A172 (cell line): ENCODE results near the gene B4GALT5. TPM values are rescaled to one million over a fixed set of nuclear protein-coding genes. Genes with fewer than 3 reads are reported as not detected.
"Not testable (repeated sequence)": the region's sequence is repeated elsewhere in the genome, so short reads cannot be mapped to it uniquely, and the experiment has no call there.

Source experiments
- DNase-seq: peaks from one replicate; pipeline ENCODE4 v3.0.0-alpha.2; 2015; ENCODE audit warnings: low spot score
- total RNA-seq: library from RNA; depleted of rRNA; stranded (reverse); fragments of >200 nt; shearing (Covaris generic); gene quantifications from 2 replicates; pipeline ENCODE4 v1.2.3, GENCODE V29; 2014

B4GALT5 gene
- total RNA-seq, 1 experiment from 2014 or later: 40.0 TPM

DNA sequence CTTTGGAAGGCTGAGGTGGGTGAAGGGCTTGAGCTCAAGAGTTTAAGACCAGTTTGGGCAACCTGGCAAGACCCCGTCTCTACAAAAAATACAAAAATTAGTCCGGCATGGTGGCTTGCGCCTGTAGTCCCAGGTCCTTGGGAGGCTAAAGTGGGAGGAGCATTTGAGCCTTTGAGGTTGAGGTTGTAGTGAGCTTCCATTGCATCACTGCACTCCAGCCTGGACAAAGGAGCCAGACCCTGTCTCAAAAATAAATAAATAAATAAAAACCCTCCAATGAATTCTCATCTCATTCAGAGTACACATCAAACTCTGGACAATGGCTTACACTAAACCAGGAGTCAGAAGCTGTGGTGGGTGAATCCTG is 31.8 kb downstream of the B4GALT5 start:
- no peak for DNase-seq

DNA sequence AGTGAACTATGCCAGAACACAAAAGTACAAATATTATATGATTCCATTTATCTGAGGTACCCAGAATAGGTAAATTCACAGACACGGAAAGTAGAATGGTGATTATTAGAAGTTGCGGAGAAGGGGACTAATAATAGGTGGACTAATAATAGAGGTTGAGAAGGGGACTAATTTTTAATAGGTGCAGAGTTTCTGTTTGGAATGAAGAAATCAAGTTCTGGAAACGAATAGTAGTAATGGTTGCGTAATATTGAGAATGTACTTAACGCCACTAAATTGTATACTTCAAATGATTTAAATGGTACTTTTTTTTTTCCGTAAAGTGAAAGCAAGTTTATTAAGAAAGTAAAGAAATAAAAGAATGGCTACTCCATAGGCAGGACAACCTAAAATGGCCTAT is 33.2 kb downstream of the B4GALT5 start:
- no peak for DNase-seq

DNA sequence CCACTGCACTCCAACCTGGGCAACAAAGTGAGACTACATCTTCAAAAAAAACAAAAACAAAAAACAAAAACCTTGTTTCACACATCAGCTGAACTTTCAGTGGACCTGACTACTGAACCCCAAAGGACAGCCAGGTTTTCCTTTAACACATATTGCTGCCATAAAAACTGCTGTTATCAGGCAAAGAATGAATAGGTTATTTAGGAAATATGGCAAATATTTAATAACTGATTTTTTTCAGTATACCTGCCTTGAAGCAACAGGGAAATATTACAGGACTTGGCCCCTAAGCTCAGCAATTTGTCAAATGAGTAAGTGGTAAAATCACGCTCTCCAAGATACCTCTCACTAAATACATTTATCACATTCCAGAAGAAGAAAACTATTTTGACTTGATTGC is 34.0 kb downstream of the B4GALT5 start:
- no peak for DNase-seq

DNA sequence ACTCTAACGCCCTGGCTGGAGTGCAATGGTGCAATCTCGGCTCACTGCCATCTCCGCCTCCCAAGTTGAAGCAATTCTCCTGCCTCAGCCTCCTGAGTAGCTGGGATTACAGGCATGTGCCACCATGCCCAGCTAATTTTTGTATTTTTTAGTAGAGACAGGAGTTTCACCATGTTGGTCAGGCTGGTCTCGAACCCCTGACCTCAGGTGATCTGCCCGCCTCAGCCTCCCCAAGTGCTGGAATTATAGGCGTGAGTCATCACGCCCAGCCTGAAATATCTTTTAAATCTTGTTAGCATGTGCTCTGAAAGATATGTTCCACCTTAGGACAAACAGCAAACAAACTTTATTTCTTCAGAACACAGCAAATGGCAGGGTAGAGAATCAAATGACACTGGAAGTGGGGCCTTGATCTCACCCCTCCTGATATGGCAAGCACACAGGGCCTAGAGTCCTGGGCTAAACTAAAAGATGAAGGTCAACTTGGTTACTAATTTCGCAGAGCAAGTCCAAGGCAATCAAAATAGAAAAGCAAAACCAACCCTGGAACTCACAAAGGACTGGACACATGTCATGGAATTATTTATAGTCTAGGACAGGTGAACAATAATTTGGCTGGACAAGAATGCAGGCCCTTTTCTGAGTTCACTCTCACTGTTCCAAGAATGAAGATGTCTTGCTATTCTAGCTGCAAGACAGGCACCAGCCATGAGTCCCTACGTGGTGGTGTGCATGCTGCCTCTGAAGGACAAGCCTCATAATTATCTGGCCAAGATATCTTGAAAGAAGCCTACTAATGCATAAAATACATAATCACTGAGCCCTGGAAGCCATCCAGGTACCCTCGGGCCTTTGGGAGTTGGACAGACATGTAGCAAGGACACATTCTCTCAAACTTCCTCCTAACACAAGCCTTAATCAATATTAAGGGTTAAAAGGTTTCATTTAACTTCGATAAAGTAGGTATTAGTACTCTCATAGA is 35.6 kb downstream of the B4GALT5 start:
- DNase-seq: no peak

- DNase-seq: peak; percentile 59
Observed at GRCh38 chr20:49676581-49677291, 36.9 kb downstream of the B4GALT5 start.

DNA sequence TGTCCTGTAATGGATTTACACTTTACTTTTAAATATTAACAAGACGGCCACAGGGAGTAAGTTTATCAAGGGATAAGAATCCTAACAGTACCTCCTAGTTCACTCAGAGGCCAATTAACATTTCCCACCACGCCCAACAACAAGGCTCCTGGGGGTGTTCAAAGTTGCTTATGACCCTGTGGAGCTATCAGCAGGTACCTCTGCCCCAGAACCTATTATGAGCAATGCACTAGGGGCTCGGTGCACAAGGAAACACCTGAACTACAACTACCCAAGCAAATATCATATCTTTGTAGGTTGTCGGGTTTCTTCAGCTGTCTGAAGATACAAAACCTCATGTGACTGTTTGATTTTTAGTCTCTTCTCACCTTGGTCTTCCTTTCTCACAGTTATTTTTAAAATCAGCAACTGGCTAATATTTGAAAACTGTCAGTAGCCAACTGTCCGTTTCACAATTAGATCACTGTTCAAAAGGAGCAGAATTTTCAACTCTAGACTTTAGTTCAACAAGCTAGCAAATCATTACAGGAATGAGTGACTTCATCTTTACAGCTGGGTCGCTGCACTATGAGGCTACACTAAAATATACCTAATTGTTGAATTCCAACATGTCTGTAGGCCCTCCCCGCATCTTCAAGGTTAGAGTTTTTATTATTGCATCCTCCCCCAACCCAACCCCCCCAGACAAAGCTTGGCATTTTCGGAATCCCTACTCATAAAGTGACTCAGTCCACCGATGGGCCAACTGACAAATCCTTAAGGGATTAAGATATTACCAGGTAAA is 38.1 kb downstream of the B4GALT5 start:
- DNase-seq: peak; percentile 57

- peak; percentile 92 for DNase-seq
Observed at GRCh38 chr20:49674383-49675352, 39.0 kb downstream of the B4GALT5 start.

DNA sequence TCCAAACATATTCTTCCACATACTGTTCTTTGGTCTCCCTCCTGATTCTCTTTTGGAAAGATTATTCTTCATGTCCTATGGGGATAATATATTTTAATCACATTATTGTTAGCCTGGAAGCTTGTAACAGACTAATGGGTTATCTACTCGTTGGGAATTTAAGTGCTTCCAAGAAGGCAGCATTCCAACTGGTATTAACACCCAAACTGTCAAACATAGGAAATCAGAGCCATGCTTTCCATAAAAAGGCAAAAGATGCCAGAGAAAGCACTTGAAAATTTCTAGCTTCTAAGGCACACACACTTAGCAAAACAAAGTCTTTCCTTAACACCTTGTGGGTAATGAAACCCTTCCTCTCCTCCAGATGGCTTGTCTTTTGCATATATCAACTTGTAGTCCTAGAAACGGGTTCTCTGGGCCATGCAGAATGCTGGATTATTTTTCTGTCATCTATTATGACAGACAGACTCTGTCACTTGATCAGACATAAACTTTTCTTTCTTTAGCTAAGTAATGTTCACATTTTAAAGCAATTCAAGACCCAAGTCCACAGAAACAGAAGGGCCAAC is 41.5 kb downstream of the B4GALT5 start:
- no peak for DNase-seq

- no peak for DNase-seq
Observed at GRCh38 chr20:49671433-49671832, 42.2 kb downstream of the B4GALT5 start.

DNA sequence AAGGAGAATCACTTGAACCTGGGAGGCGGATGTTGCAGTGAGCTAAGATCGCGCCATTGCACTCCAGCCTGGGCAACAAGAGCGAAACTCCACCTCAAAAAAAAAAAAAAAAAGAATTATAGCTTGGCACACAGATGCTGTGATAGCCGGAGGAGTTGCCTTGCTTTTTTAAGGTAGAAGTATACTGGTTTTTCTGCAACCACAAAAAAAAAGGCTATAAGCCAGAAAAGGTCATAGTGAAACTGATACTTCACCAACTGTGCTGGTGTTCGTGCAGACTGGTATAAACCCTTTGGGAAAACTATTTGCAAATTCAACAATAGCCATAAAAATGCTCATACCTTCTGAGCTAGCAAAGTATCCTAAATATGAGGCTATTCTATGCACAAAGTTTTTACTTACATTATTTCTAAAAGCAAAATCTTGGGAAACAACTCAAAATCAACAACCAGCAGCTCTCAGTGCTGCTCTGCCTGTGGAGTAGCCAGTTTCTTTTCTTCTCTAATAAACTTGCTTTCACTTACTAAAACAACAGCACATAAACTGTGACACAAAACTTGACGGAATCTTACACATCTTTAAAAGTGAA is 44.0 kb downstream of the B4GALT5 start:
- no peak for DNase-seq

DNA sequence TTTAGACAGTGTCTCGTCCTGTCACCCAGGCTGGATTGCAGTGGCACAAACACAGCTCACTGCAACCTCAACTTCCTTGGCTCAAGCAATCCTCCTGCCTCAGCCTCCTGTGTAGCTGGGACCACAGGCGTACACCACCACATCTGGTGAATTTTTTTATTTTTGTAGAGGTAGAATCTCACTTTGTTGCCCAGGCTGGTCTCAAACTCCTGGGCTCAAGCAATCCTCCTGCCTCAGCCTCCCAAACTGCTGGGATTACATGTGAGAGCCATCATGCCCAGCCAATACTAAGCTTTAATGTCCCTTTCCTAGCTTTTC is 44.8 kb downstream of the B4GALT5 start:
- DNase-seq: not testable (repeated sequence)

DNA sequence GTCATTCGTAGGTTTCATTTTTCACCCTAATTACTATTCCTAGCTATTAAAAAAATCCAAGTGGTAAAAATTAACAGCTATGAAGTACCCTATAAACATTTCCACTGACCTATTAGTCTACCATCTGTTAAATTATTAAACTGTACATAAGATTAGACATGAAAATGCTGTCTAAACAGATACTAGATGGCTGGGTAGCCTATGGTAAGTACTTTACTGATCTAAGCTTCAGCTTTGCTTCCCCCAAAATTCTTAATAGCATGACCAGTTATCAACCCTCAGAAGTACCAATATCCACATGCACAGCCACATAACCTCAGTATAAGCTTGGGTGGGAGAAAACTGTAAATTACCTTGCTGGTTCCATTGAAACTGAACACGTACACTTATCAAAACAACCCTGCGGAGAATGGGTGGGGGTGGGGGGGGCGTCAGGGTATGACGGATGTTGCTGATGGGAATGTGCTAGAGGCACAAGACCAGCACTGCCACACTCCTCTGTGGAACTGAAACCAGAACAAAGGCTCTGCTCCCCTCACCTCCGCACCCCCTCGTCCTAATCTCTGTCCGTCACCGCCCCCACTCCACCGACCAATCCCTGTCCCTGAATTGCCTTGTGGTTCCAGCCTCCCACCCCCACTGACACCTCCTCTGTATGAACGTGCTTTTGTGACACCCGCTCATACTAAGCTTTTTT is 45.3 kb downstream of the B4GALT5 start:
- no peak for DNase-seq

DNA sequence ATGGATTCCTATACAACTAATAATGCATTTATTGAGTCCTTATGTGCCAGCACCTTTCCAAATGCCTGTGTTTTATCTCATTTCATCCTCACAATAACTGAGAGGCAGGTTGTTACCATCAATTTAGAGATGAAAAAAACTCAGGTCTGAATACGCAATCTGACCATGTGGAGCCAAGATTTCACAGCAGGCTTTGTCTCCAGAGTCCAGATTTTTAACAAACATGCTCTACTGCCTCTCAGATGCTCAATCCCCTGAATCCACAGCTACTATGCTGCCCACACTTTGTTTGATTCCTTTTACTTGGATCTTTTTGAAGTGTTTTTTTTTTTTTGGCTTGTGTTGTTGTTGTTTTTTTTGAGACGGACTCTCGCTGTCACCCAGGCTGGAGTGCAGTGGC is 46.8 kb downstream of the B4GALT5 start:
- no peak for DNase-seq

DNA sequence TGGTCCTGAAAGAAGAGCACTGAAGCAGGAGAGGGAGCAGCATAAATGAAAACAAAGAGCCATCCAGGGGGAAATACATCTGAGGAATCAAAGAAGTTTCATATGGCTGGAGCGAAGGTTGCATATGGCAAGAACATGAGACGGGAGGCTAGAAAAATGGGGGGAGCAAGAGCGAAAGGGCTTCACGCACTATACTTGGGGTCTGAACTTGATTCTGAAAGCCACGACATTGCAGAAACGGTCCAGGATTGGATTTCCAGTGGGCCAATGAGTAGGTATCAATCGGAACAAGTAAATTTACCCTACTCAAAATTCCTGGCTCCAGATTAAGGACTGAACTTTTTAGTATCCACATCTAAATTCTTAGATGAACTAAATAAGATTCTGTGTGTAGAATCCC is 47.9 kb downstream of the B4GALT5 start:
- DNase-seq: no peak

DNA sequence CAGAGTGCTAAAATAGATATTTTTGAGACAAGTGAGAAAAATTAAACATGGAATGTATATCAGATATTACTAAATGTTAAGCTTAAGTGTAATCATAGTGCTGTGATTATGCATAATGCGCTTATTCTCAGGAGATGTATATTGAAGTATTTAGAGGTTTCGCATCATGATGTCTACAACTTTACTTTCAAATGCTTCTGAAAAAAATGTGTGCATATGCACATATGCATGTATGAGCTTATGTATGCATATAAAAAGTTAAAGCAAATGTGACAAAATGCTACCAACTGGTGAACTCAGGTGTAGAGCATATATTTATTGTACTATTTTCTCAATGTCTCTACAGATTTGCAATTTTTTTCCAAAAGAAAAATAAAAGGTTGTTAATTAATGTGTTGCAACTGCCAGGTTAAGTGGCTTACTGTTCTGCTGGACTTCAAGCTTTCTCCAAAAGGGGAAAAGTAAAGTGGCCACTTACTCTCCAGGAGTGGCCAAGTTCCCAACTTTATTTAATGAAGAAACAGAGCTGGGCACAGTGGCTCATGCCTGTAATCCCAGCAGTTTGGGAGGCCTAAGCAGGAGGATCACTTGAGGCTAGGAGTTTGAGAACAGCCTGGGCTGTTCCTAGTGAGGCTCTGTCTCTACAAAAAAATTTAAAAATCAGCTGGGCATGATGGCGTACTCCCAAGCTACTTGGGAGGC is 48.9 kb downstream of the B4GALT5 start:
- DNase-seq: no peak

GRCh38 chr20:49663112-49663511 is 50.6 kb downstream of the B4GALT5 start:
- no peak for DNase-seq

GRCh38 chr20:49661560-49662329 is 51.9 kb downstream of the B4GALT5 start:
- no peak for DNase-seq

- DNase-seq: no peak
Observed at GRCh38 chr20:49660912-49661311, 52.8 kb downstream of the B4GALT5 start.
